HepG2 (cell line): Measurements from ENCODE around the gene SMURF2. TPM values are rescaled to one million over a fixed set of nuclear protein-coding genes. Genes with fewer than 3 reads are reported as not detected.

Experiments
- ATAC-seq: fragments of 200-7000 bp; cut with Tn5 transposase; 3 replicates; pipeline ENCODE4 v1.9.1; 2020; ENCODE audit warnings: mild to moderate bottlenecking, moderate library complexity
- BruUV-seq: library from RNA; stranded (reverse); fragments of 400-500 nt; replicated peaks from 2 replicates; lab custom pipeline; 2021; lab: Mats Ljungman, UMichigan
- CTCF ChIA-PET: fragments of 300-600 bp; formaldehyde crosslinking; extraction: SDS; loops from one replicate; lab custom pipeline; 2021; ENCODE audit warnings: low total read pairs, inconsistent platforms, low intra/inter-chr PET ratio; lab: Yijun Ruan, JAX
- POLR2A ChIA-PET: fragments of 350-600 bp; sonication (Branson Sonifier 250); formaldehyde crosslinking; loops from one replicate; lab custom pipeline; 2020; ENCODE audit warnings: antibody characterized with exemption, inconsistent platforms; lab: Yijun Ruan, JAX
- DNase-seq: peaks from one replicate; pipeline ENCODE4 v3.0.0-alpha.2; 2015; ENCODE audit warnings: low spot score
- FAIRE-seq: peaks from 3 replicates; lab custom pipeline; 2011; peaks lifted over from hg19 to GRCh38; lab: Jason Lieb, UNC
- H2AFZ ChIP-seq: one replicate; pipeline ENCODE4 v1.6.1; 2011; ENCODE audit warnings: low read length, inconsistent platforms
- H3K27ac ChIP-seq: fragments of 300-600 bp; 3 replicates; pipeline ENCODE4 v1.8.0; 2011; ENCODE audit warnings: mixed run types, mild to moderate bottlenecking, mixed read lengths, low read length, inconsistent platforms; ENCODE audit not compliant: insufficient read depth; ENCODE audit errors: extremely low read length
- H3K27me3 ChIP-seq, 2 experiments: fragments of 200-600 bp in 1 of 2; 2 replicates in 1 of 2; 3 replicates in 1 of 2; pipeline versions ENCODE4 v1.6.0 to v1.8.0; 2011; ENCODE audit warnings: low read length in 2 of 2, mild to moderate bottlenecking in 2 of 2, moderate library complexity in 2 of 2, inconsistent platforms in 1 of 2; ENCODE audit not compliant: insufficient read depth in 2 of 2, control insufficient read depth in 1 of 2
- H3K36me3 ChIP-seq, 2 experiments: fragments of 200-600 bp in 1 of 2; replicated peaks in 1 of 2; 2 replicates in 1 of 2; 3 replicates in 1 of 2; pipeline versions ENCODE4 v1.5.1 to v1.8.0; 2011; ENCODE audit warnings: low read length in 2 of 2, inconsistent platforms in 1 of 2; ENCODE audit not compliant: insufficient read depth in 2 of 2, control insufficient read depth in 1 of 2
- H3K4me1 ChIP-seq: 2 replicates; pipeline ENCODE4 v1.5.1; 2012; ENCODE audit warnings: low read length, inconsistent platforms; ENCODE audit not compliant: insufficient read depth
- H3K4me2 ChIP-seq: 2 replicates; pipeline ENCODE4 v1.6.0; 2011; ENCODE audit warnings: low read depth, low read length, inconsistent platforms
- H3K4me3 ChIP-seq, 3 experiments: fragments of 200-600 bp in 1 of 3; sonication (generic), shearing (Covaris generic) in 1 of 3; replicated peaks in 1 of 3; 2 replicates each; pipeline ENCODE4 v1.5.1; 2011 to 2016; ENCODE audit warnings: low read length in 3 of 3, inconsistent platforms in 2 of 3, low read depth in 2 of 3, mild to moderate bottlenecking in 2 of 3, control low read depth in 1 of 3, mixed read lengths in 1 of 3; ENCODE audit not compliant: insufficient read depth in 1 of 3
- H3K79me2 ChIP-seq: one replicate; pipeline ENCODE4 v1.6.1; 2011; ENCODE audit warnings: low read length, inconsistent platforms; ENCODE audit not compliant: insufficient read depth
- H3K9ac ChIP-seq: 2 replicates; pipeline ENCODE4 v1.6.0; 2011; ENCODE audit warnings: mild to moderate bottlenecking, low read depth, low read length, inconsistent platforms; ENCODE audit not compliant: insufficient read depth
- H3K9me3 ChIP-seq: 2 replicates; pipeline ENCODE4 v1.5.1; 2012; ENCODE audit warnings: mild to moderate bottlenecking, low read length
- H4K20me1 ChIP-seq: 2 replicates; pipeline ENCODE4 v1.6.0; 2011; ENCODE audit warnings: inconsistent platforms, mild to moderate bottlenecking, low read length, moderate library complexity; ENCODE audit not compliant: insufficient read depth
- ATAD3A ChIP-seq: sonication (generic); formaldehyde crosslinking; IDR thresholded peaks from 2 replicates; pipeline ENCODE4 v1.4.0; 2020; ENCODE audit warnings: missing genetic modification reagents
- ERF ChIP-seq: IDR thresholded peaks from 2 replicates; pipeline ENCODE4 v1.6.1; 2018; ENCODE audit warnings: missing biosample characterization, missing genetic modification reagents
- GPN1 ChIP-seq: sonication (generic); formaldehyde crosslinking; IDR thresholded peaks from 2 replicates; pipeline ENCODE4 v1.5.1; 2020; ENCODE audit warnings: missing genetic modification reagents, borderline replicate concordance
- MEF2D ChIP-seq: sonication (generic); formaldehyde crosslinking; IDR thresholded peaks from 2 replicates; pipeline ENCODE4 v1.5.1; 2020; ENCODE audit warnings: mild to moderate bottlenecking, missing genetic modification reagents
- RXRB ChIP-seq: IDR thresholded peaks from 2 replicates; pipeline ENCODE4 v1.6.1; 2016; ENCODE audit warnings: borderline replicate concordance, missing genetic modification reagents, missing compliant biosample characterization
- SETDB1 ChIP-seq: sonication (generic); formaldehyde crosslinking; IDR thresholded peaks from 2 replicates; pipeline ENCODE4 v1.5.1; 2020; ENCODE audit warnings: missing genetic modification reagents, mild to moderate bottlenecking, borderline replicate concordance
- SIN3B ChIP-seq: fragments of 150-350 bp; IDR thresholded peaks from 2 replicates; pipeline ENCODE4 v1.6.1; 2014; ENCODE audit warnings: low read length
- SP4 ChIP-seq: sonication (generic); formaldehyde crosslinking; IDR thresholded peaks from 2 replicates; pipeline ENCODE4 v1.8.1; 2023; ENCODE audit warnings: mild to moderate bottlenecking, missing genetic modification reagents
- TBP ChIP-seq: sonication (generic); formaldehyde crosslinking; IDR thresholded peaks from 2 replicates; pipeline ENCODE4 v1.5.0; 2020; ENCODE audit warnings: missing genetic modification reagents
- ZFP36 ChIP-seq: fragments of 150-350 bp; IDR thresholded peaks from 2 replicates; pipeline ENCODE4 v1.6.1; 2018; ENCODE audit warnings: borderline replicate concordance, low read length, low read depth; ENCODE audit not compliant: partially characterized antibody
- ZNF337 ChIP-seq: sonication (generic); formaldehyde crosslinking; IDR thresholded peaks from 2 replicates; pipeline ENCODE4 v1.5.1; 2020; ENCODE audit warnings: missing genetic modification reagents, low read depth, mild to moderate bottlenecking, borderline replicate concordance
- ZNF432 ChIP-seq: sonication (generic); formaldehyde crosslinking; IDR thresholded peaks from 2 replicates; pipeline ENCODE4 v1.5.0; 2020; ENCODE audit warnings: missing genetic modification reagents, mild to moderate bottlenecking, borderline replicate concordance
- ZNF629 ChIP-seq: sonication (generic); formaldehyde crosslinking; conservative IDR thresholded peaks from 2 replicates; pipeline ENCODE4 v1.5.0; 2020; ENCODE audit warnings: missing genetic modification reagents
- ZNF737 ChIP-seq: sonication (generic); formaldehyde crosslinking; IDR thresholded peaks from 2 replicates; pipeline ENCODE4 v1.5.0; 2020; ENCODE audit warnings: missing genetic modification reagents, mild to moderate bottlenecking, borderline replicate concordance
- ZSCAN12 ChIP-seq: sonication (generic); formaldehyde crosslinking; IDR thresholded peaks from 2 replicates; pipeline ENCODE4 v1.9.0; 2021; ENCODE audit warnings: mild to moderate bottlenecking, missing genetic modification reagents
- WGBS: methylation state at CpG from one replicate; pipeline ENCODE4 v1.1.6; 2017; ENCODE audit warnings: low lambda C conversion rate; 5-methylcytosine and 5-hydroxymethylcytosine counted together
- in situ Hi-C: cut with HindIII; loops from 2 replicates; pipeline ENCODE4 v1.10.0; 2017; ENCODE audit warnings: low pct_unique_long_range_greater_than_20kb; ENCODE audit not compliant: extremely low pct_ligation_motif_present
- intact Hi-C: fragments of 100-400 bp; cut with micrococcal nuclease; formaldehyde crosslinking; loops from one replicate; pipeline ENCODE4 v1.10.0; 2022; ENCODE audit not compliant: unreplicated experiment
- polyA plus RNA-seq, 8 experiments: library from polyadenylated mRNA; depleted of rRNA in 3 of 8; stranded (reverse) in 7 of 8; unstranded in 1 of 8; fragments of >200 nt; fragmentation: Illumina TruSeq in 4 of 8; extraction: Trizol in 4 of 8; gene quantifications; 2 replicates each; pipeline versions ENCODE4 v1.2.1 to v1.2.3, GENCODE V29; 2011 to 2016; ENCODE audit warnings: low read depth in 4 of 8, missing spikeins in 1 of 8, mixed read lengths in 1 of 8; ENCODE audit not compliant: insufficient read depth in 1 of 8
- total RNA-seq, 5 experiments: library from RNA; depleted of rRNA; stranded (reverse); fragments of >200 nt; fragmentation: Illumina TruSeq; extraction: Trizol; gene quantifications; 2 replicates each; pipeline ENCODE4 v1.2.3, GENCODE V29; 2016; ENCODE audit warnings: low read depth in 1 of 5
- TF ChIP-seq, protein P1 (sequence below): sonication (generic); formaldehyde crosslinking; IDR thresholded peaks from 2 replicates; pipeline ENCODE4 v1.8.0; 2022; ENCODE audit warnings: mild to moderate bottlenecking, missing genetic modification reagents, moderate library complexity
- TF ChIP-seq, protein P2 (sequence below): IDR thresholded peaks from 2 replicates; pipeline ENCODE4 v1.6.1; 2016; ENCODE audit warnings: low read depth, control low read depth
- TF ChIP-seq, protein P3 (sequence below): sonication (generic); formaldehyde crosslinking; IDR thresholded peaks from 2 replicates; pipeline ENCODE4 v1.5.0; 2020; ENCODE audit warnings: mild to moderate bottlenecking, missing genetic modification reagents
- TF ChIP-seq, protein P4 (sequence below), 2 experiments: sonication (generic) in 1 of 2; formaldehyde crosslinking in 1 of 2; IDR thresholded peaks; 2 replicates each; pipeline versions ENCODE4 v1.4.0 to v1.6.1; 2018 to 2020; ENCODE audit warnings: missing genetic modification reagents in 2 of 2, borderline replicate concordance in 1 of 2, low read depth in 1 of 2, mild to moderate bottlenecking in 1 of 2, missing biosample characterization in 1 of 2

Gene SMURF2
- total and polyA plus RNA-seq, 2 of the 13 experiments (the other 11 are each of a cell fraction or from before 2014, with no cell fraction given) = 14.9 to 24.3 TPM

DNA sequence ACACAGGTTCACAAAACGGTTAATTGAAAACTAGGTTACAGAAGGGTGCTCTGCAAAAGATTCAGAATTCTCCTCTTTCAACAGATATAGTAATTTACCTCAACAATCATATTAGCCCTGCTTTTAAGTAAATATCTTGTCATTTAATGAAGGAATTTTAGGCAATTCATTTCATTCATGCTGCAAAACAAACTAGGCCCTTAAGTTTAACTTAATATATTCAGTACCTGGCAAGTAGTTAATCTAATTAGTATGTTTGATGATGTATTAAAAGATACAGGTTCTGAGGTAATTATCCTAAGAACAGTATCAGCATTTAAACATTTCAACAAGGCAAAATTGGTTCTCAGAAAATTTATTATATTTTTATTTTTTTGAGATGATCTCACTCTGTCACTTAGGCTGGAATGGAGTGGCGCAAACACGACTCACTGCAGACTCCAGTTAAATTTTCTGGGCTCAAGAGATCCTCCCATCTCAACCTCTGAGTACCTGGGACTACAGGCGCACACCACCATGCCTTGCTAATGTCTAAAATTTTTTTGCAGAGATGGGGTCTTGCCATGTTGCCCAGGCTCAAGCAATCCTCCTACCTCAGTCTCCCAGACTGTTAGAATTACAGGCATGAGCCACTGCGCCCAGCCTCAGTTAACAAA lies 44.9 kb downstream of the SMURF2 start:
- Histone ChIP-seq H3K36me3 (no peaks in the 10 kb centered on the region), H3K27me3 (no peaks in the 10 kb centered on the region), H2AFZ (no peak overlapping the region), H3K4me1 (peaks cover 28% of the 10 kb centered on the region), H4K20me1 (0 out of 2 replicates have a peak, but pooled peaks cover 3% of the 10 kb centered on the region), H3K9ac (no peak overlapping the region), H3K79me2 (no peaks in the 10 kb centered on the region), H3K9me3 (no peaks in the 10 kb centered on the region), H3K4me3 (no peak overlapping the region), H3K27ac (no peak overlapping the region), H3K4me2 (no peak overlapping the region)
- no peak for DNase-seq
- POLR2A ChIA-PET = interaction anchor here (0.9 kb wide), 1 partner anchor 111 kb away, joined by 3 read pairs; the partner anchor contains the start of genes CEP95 and DDX5
- CTCF ChIA-PET = no interaction called here
- in situ Hi-C loops = no loop called here
- intact Hi-C loops = no loop called here
- 95% methylated on average over 5 of the region's 5 CpGs for WGBS
- no peak for TF ChIP-seq GPN1 (CRISPR knock-in tag)
- no peak for TF ChIP-seq ERF (CRISPR knock-in tag)
- TF ChIP-seq ZNF432 (CRISPR knock-in tag) = no peak
- TF ChIP-seq, protein P1, sequence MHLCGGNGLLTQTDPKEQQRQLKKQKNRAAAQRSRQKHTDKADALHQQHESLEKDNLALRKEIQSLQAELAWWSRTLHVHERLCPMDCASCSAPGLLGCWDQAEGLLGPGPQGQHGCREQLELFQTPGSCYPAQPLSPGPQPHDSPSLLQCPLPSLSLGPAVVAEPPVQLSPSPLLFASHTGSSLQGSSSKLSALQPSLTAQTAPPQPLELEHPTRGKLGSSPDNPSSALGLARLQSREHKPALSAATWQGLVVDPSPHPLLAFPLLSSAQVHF = no peak
- TF ChIP-seq, protein P2, sequence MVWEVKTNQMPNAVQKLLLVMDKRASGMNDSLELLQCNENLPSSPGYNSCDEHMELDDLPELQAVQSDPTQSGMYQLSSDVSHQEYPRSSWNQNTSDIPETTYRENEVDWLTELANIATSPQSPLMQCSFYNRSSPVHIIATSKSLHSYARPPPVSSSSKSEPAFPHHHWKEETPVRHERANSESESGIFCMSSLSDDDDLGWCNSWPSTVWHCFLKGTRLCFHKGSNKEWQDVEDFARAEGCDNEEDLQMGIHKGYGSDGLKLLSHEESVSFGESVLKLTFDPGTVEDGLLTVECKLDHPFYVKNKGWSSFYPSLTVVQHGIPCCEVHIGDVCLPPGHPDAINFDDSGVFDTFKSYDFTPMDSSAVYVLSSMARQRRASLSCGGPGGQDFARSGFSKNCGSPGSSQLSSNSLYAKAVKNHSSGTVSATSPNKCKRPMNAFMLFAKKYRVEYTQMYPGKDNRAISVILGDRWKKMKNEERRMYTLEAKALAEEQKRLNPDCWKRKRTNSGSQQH = no peak
- no peak for TF ChIP-seq TBP (CRISPR knock-in tag)
- TF ChIP-seq RXRB (CRISPR knock-in tag) = no peak
- no peak for TF ChIP-seq ZNF337
- TF ChIP-seq ZFP36 = no peak
- TF ChIP-seq ZNF629 (CRISPR knock-in tag) = no peak
- TF ChIP-seq ZSCAN12 (CRISPR knock-in tag) = no peak
- TF ChIP-seq SIN3B = no peak
- TF ChIP-seq ATAD3A (CRISPR knock-in tag) = no peak
- TF ChIP-seq MEF2D (CRISPR knock-in tag) = no peak
- no peak for TF ChIP-seq SETDB1 (CRISPR knock-in tag)
- TF ChIP-seq, protein P3, sequence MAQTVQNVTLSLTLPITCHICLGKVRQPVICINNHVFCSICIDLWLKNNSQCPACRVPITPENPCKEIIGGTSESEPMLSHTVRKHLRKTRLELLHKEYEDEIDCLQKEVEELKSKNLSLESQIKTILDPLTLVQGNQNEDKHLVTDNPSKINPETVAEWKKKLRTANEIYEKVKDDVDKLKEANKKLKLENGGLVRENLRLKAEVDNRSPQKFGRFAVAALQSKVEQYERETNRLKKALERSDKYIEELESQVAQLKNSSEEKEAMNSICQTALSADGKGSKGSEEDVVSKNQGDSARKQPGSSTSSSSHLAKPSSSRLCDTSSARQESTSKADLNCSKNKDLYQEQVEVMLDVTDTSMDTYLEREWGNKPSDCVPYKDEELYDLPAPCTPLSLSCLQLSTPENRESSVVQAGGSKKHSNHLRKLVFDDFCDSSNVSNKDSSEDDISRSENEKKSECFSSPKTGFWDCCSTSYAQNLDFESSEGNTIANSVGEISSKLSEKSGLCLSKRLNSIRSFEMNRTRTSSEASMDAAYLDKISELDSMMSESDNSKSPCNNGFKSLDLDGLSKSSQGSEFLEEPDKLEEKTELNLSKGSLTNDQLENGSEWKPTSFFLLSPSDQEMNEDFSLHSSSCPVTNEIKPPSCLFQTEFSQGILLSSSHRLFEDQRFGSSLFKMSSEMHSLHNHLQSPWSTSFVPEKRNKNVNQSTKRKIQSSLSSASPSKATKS = no peak
- TF ChIP-seq SP4 (CRISPR knock-in tag) = no peak
- no peak for TF ChIP-seq ZNF737 (CRISPR knock-in tag)
- TF ChIP-seq, protein P4, sequence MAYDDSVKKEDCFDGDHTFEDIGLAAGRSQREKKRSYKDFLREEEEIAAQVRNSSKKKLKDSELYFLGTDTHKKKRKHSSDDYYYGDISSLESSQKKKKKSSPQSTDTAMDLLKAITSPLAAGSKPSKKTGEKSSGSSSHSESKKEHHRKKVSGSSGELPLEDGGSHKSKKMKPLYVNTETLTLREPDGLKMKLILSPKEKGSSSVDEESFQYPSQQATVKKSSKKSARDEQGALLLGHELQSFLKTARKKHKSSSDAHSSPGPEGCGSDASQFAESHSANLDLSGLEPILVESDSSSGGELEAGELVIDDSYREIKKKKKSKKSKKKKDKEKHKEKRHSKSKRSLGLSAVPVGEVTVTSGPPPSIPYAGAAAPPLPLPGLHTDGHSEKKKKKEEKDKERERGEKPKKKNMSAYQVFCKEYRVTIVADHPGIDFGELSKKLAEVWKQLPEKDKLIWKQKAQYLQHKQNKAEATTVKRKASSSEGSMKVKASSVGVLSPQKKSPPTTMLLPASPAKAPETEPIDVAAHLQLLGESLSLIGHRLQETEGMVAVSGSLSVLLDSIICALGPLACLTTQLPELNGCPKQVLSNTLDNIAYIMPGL (CRISPR knock-in tag; IDR thresholded peaks at IDR 0.05; ENCODE audit: borderline replicate concordance in 1 of 2, low read depth in 1 of 2) = no peak
- ATAC-seq = no peak
- no peak for FAIRE-seq
- no TSS peak for BruUV-seq
